SK-N-MC (cell line): ENCODE results near the gene CUTC.

Experiments
- DNase-seq: peaks from one replicate; pipeline ENCODE4 v3.0.0-alpha.2; 2011; ENCODE audit warnings: low read depth, low spot score
- H3K27ac ChIP-seq: fragments of 200-600 bp; sonication (generic); 2 replicates; pipeline ENCODE4 v1.5.1; 2016; ENCODE audit warnings: mixed run types
- H3K36me3 ChIP-seq: fragments of 200-600 bp; sonication (generic); 2 replicates; pipeline ENCODE4 v1.6.1; 2017; ENCODE audit warnings: antibody characterized with exemption, low read length, mixed read lengths; ENCODE audit not compliant: insufficient read depth
- H3K4me3 ChIP-seq: fragments of 200-600 bp; sonication (generic); 2 replicates; pipeline ENCODE4 v1.5.1; 2016
- H3K9ac ChIP-seq: fragments of 200-600 bp; sonication (generic); 2 replicates; pipeline ENCODE4 v1.8.0; 2017; ENCODE audit warnings: mixed run types, mixed read lengths; ENCODE audit not compliant: insufficient read length
- H3K9me3 ChIP-seq: fragments of 200-600 bp; sonication (generic); 2 replicates; pipeline ENCODE4 v1.6.1; 2017; ENCODE audit warnings: low read depth, mild to moderate bottlenecking, antibody characterized with exemption, low read length, moderate library complexity, mixed read lengths
- EZH2 ChIP-seq: fragments of 200-600 bp; sonication (generic); IDR thresholded peaks from one replicate; pipeline ENCODE4 v1.6.1; 2017; ENCODE audit warnings: antibody characterized with exemption
- FOXP2 ChIP-seq: optimal IDR thresholded peaks from 2 replicates; pipeline ENCODE3; 2011; ENCODE audit warnings: mild to moderate bottlenecking, moderate library complexity; ENCODE audit not compliant: insufficient read depth; ENCODE audit errors: extremely low read length, control extremely low read depth
- POLR2AphosphoS5 ChIP-seq: IDR thresholded peaks from 2 replicates; pipeline ENCODE4 v1.6.1; 2012; ENCODE audit warnings: mild to moderate bottlenecking, low read depth, low read length, borderline replicate concordance

CUTC gene

DNA sequence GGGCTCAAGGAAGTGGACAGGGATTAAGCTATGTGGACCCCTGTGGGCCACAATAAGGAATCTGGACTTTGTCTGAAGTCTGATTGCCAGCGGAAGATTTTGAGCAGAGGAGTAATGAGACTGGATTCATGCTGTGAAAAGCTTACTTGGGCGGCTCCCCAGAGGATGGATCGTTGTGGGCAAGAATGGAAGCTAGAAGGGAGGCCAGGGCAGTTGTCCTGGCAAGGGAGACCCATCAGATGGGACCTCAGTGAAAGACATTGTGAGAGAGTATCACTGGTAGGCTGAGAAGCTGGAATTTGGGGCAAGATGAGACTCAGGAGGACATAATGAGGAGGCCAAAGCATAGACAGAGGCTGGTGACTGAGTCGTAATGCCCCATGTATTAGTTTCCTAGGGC is 66.0 kb downstream of the CUTC start:
- no peak for TF ChIP-seq POLR2AphosphoS5
- TF ChIP-seq EZH2: no peak
- TF ChIP-seq FOXP2: no peak
- no peaks in the 10 kb centered on the region for H3K36me3 ChIP-seq
- H3K9me3 ChIP-seq: no peaks in the 10 kb centered on the region
- no peak overlapping the region for H3K27ac ChIP-seq
- no peak for DNase-seq
- H3K9ac ChIP-seq: no peak overlapping the region
- no peak overlapping the region for H3K4me3 ChIP-seq

DNA sequence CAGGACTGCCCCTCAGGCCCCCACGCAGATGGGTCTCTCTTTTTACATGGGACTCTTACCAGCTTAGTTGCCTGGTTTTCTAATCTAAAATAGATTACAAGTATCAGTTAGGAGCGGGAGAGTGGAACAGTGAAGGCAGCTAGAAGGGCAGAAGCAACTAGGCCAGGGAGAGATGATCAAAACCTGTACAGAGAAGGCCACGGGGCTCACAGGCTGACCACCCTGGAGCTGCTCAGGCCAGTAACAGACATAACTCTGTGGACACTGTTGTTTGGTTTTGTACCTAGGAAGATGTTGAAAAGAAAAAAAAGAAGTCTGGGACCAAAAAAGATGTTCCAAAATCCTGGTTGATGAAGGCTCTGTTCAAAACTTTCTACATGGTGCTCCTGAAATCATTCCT is 66.9 kb downstream of the CUTC start:
- Histone ChIP-seq H3K36me3 (no peaks in the 10 kb centered on the region), H3K4me3 (no peak overlapping the region), H3K9me3 (no peaks in the 10 kb centered on the region), H3K9ac (no peak overlapping the region), H3K27ac (no peak overlapping the region)
- DNase-seq: no peak
- no peak for TF ChIP-seq POLR2AphosphoS5

DNA sequence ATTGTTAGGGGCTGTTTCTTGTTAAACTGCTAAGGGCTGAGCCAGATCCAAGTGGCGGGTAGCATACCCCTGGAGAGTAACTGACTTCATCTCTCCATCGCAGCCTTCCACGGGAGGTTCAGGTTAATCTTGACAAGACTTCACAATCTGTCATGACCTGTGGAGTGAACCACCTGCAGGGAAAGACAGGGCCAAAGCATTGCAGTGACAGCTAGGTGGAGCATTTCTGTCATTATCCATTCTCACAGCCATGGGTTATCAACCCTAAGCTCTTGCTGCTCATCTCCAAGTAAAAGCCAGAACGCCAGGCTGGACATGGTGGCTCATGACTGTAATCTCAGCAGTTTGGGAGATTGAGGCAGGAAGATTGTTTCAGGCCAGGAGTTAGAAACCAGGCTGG is 67.6 kb downstream of the CUTC start:
- Histone ChIP-seq H3K9ac (no peak overlapping the region), H3K4me3 (no peak overlapping the region), H3K27ac (no peak overlapping the region), H3K9me3 (no peaks in the 10 kb centered on the region), H3K36me3 (no peaks in the 10 kb centered on the region)
- DNase-seq: no peak
- TF ChIP-seq POLR2AphosphoS5 (no peak), EZH2 (no peak), FOXP2 (no peak)

DNA sequence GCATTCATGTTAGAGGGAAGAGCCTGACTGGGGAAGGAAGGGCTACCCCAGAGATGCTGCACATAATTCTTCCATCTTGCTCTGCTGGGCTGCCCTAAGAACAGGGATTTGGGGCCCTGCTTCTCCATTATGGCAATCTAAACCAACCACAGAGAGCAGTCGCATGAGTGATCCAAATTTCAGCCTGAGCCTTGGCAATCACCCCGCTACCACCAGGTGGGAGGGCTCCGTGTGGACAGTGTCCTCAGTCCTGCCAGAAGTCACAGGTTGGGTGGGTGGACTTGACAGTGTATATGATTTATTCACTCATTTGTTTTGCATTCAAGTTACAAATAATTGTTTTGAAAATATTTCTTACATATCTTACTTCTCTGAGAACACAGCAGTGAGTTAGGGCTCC is 72.4 kb downstream of the CUTC start:
- no peak overlapping the region for H3K4me3 ChIP-seq
- H3K27ac ChIP-seq: no peak overlapping the region
- no peak for DNase-seq
- no peaks in the 10 kb centered on the region for H3K36me3 ChIP-seq
- no peak for TF ChIP-seq POLR2AphosphoS5
- no peak for TF ChIP-seq EZH2
- TF ChIP-seq FOXP2: no peak
- no peak overlapping the region for H3K9ac ChIP-seq
- H3K9me3 ChIP-seq: no peaks in the 10 kb centered on the region

DNA sequence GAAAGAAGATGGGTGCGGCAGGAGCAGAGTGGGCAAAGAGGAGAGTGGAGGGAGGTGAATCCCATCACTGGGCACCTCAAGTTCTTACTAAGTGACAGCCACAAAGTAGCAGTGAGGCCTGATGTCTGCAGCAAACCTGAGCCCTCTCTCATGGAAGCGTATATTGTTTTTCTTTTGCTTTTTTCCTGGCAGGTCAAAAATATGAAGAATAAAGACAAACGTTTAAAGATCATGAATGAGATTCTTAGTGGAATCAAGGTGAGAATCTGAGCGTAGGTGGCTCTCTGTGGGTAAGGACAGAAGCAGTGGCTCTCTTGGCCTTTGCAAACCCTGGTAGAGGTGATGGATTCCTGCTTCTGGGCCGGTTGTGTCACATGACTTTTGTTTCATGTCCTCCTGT is 73.2 kb downstream of the CUTC start:
- H3K36me3 ChIP-seq: no peaks in the 10 kb centered on the region
- TF ChIP-seq POLR2AphosphoS5: no peak
- no peak overlapping the region for H3K27ac ChIP-seq
- no peak overlapping the region for H3K4me3 ChIP-seq
- DNase-seq: no peak
- no peak overlapping the region for H3K9ac ChIP-seq
- no peaks in the 10 kb centered on the region for H3K9me3 ChIP-seq
